Liver (tissue), 3 donors: ENCODE measurements around the gene AARSD1.
"Not testable (repeated sequence)": the region's sequence is repeated elsewhere in the genome, so short reads cannot be mapped to it uniquely, and the experiment has no call there.

Experiments
- SP1 ChIP-seq: IDR thresholded peaks from 2 replicates; pipeline ENCODE4 v1.6.1; 2018; ENCODE audit warnings: antibody characterized with exemption, mild to moderate bottlenecking
- TF ChIP-seq, protein P1 (sequence below): fragments of 150-350 bp; IDR thresholded peaks from 2 replicates; pipeline ENCODE4 v1.5.1; 2017; ENCODE audit warnings: improper control_type of control experiment, low read depth, low read length; ENCODE audit not compliant: missing input control
- donor health status: healthy.
- donor health status: healthy.

DNA sequence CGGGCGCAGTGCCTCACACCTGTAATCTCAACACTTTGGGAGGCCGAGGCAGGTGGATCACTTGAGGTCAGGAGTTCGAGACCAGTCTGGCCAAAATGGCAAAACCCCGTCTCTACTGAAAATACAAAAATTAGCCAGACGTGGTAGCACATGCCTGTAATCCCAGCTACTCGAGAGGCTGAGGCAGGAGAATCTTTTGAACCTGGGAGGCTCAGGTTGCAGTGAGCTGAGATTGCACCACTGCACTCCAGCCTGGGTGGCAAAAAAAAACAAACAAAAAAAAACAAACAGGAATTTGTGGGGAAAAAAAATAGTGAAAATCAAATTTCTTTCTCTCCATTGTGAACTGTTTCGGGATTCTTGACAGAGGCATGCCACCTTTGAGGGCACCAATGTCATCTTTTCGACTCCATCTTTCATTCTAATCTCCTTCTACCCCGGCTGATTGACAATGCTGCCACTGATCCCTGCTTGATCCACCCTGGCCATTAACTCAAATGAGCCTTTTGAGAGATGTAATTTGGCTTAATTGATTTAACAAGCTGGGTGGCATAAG, 44.7 kb downstream of the AARSD1 start:
- TF ChIP-seq, protein P1, sequence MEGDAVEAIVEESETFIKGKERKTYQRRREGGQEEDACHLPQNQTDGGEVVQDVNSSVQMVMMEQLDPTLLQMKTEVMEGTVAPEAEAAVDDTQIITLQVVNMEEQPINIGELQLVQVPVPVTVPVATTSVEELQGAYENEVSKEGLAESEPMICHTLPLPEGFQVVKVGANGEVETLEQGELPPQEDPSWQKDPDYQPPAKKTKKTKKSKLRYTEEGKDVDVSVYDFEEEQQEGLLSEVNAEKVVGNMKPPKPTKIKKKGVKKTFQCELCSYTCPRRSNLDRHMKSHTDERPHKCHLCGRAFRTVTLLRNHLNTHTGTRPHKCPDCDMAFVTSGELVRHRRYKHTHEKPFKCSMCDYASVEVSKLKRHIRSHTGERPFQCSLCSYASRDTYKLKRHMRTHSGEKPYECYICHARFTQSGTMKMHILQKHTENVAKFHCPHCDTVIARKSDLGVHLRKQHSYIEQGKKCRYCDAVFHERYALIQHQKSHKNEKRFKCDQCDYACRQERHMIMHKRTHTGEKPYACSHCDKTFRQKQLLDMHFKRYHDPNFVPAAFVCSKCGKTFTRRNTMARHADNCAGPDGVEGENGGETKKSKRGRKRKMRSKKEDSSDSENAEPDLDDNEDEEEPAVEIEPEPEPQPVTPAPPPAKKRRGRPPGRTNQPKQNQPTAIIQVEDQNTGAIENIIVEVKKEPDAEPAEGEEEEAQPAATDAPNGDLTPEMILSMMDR = not testable (repeated sequence)
- TF ChIP-seq SP1 = not testable (repeated sequence)
